ENCODE results near the gene NEBL.
"Not testable (repeated sequence)": the region's sequence is repeated elsewhere in the genome, so short reads cannot be mapped to it uniquely, and the experiment has no call there.

Gene NEBL, protein sequence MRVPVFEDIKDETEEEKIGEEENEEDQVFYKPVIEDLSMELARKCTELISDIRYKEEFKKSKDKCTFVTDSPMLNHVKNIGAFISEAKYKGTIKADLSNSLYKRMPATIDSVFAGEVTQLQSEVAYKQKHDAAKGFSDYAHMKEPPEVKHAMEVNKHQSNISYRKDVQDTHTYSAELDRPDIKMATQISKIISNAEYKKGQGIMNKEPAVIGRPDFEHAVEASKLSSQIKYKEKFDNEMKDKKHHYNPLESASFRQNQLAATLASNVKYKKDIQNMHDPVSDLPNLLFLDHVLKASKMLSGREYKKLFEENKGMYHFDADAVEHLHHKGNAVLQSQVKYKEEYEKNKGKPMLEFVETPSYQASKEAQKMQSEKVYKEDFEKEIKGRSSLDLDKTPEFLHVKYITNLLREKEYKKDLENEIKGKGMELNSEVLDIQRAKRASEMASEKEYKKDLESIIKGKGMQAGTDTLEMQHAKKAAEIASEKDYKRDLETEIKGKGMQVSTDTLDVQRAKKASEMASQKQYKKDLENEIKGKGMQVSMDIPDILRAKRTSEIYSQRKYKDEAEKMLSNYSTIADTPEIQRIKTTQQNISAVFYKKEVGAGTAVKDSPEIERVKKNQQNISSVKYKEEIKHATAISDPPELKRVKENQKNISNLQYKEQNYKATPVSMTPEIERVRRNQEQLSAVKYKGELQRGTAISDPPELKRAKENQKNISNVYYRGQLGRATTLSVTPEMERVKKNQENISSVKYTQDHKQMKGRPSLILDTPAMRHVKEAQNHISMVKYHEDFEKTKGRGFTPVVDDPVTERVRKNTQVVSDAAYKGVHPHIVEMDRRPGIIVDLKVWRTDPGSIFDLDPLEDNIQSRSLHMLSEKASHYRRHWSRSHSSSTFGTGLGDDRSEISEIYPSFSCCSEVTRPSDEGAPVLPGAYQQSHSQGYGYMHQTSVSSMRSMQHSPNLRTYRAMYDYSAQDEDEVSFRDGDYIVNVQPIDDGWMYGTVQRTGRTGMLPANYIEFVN

DNA sequence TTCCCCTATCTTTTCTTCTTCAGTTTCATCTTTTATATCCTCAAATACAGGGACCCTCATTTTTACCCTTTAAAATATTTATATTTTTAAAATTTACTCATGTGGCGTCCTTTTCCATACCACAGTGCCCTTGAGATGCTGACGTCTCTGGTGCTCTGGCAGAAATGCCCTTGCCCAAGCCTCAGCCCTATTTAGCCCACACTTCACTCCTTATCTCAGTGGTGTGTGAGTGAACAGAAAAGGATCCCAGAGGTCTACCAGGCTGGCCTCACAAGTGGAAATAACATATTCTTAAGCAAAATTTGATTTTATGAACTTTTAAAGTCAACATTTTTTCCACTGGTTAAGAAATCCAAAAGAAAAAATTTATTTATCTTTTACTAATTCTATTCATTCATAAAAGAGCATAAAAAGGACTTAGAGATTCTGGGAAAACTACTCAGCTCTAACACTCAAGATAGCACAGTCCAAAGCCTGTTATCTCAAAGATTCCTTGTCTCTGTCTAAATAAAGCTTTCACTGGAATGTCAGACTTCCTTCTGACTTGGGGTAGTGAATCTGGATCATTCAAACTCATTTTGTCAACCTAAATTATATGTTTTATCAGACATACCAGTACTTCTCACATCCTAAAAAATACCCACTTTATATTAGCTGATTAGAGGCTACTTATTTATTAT lies at the start of gene NEBL:
Gene NEBL (minus strand): TSS at position 166 of the 680 bp plus-strand sequence. CDS start 106 bp downstream, at position 60.
- DNase-seq: no peak

DNA sequence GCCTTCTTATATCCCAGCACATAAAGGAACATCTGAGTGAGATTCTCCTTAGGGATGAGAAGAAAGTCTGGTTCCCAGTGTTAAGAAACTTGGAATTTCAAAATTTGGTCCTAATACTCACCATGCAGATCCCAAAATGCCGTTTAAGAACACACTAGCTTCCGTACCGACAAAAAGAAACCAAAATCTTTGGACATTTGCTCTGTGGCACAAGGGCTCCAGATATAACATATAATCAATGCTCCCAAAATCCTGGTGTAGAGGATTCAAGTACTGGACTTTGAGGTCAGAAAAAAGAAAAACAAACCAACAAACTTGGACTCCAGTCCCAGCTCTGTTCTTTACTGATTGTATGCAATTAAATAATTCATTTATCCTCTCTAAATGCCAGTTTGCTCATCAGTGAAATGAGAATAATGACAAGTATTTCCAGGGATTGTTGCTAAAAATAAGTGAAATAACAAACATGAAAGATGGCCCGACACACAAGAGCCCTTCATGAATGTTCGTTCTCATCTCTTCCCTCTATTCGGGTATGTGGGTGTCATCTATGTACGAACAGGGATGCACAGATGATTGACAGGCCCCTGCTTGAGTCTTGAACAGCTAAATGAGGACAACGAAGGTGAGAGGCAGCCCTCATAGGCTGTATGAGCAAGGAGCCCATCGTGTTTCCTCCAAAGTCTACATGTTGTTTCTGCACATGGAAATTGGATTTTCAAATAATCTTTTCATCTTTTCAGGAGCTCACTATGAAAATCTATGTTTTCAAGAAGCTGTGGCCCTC lies 48.6 kb upstream of the NEBL start:
- no peak for DNase-seq

DNA sequence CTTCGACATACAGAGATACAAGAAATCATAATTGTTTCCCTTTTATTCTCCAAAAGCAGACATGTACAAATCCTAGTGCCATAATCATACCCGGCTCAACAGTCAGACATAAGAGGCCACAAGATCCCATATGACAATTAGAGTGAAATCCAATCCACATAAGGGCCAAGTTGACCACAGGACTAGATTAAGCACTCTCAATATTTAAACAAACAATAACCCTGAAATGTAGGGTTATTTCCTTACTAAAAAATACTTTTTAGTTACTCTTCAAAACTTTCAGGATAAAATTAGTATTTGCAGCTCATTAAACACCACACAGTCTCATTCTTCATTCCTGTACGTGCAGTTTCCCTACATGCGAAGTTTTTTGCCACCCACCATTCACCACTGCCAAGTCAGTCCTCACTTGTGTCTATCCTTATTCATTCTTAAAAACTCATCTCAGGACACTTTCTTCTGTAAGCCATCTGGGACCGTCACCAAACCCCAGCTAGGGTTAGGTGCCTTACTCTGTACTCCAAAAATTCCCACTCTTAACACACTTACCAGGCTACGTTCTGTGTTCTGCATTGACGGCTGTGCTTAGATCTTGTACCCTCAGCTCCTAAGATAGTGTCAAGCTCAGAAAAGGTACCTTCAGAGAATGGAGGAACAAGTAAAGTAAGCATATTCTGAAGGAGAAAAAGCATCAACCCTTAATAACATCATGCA lies 47.8 kb upstream of the NEBL start:
- no peak for DNase-seq

DNA sequence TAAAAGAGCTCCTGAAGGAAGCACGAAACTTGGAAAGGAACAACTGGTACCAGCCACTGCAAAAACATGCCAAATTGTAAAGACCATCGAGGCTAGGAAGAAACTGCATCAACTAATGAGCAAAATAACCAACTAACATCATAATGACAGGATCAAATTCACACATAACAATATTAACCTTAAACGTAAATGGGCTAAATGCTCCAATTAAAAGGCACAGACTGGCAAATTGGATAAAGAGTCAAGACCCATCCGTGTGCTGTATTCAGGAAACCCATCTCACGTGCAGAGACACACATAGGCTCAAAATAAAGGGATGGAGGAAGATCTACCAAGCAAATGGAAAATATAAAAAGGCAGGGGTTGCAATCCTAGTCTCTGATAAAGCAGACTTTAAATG lies 42.3 kb upstream of the NEBL start:
- DNase-seq: not testable (repeated sequence)

DNA sequence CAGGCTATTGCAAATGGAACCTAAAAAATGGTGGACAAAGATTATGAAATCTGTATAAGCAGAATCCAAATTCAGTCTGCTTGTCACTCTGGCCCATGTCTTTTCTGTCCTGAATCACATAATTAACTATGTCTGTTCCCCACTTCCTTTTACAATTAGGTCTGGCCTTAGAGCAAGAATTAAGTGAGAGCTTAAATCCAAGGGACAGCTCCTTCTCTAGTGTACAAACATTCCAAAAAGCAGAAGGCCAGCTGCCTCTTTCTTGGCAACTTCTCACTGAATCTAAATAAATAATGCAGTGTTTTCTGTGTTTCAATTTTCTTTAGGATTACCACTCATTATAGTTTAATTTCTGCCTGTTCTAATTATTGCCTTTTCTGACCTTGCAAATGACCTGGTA lies 39.3 kb upstream of the NEBL start:
- DNase-seq: no peak

DNA sequence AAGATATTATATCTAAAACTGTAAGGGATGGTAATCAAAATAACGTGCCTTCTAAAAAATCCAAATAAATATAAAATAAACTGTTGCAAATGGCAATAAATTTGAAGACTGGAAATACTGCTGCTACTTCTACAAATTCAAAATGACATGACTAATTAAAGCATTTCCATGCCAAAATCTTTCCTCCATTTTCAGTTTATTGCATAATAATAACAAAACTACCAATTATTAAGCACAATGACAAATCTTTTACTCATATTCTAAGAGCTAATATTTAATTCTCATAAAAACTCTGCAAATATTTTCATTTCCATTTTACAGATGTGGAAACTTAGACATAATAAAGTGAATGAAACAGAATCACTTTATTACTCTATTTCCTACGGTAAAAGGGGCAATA lies 38.8 kb upstream of the NEBL start:
- DNase-seq: no peak

DNA sequence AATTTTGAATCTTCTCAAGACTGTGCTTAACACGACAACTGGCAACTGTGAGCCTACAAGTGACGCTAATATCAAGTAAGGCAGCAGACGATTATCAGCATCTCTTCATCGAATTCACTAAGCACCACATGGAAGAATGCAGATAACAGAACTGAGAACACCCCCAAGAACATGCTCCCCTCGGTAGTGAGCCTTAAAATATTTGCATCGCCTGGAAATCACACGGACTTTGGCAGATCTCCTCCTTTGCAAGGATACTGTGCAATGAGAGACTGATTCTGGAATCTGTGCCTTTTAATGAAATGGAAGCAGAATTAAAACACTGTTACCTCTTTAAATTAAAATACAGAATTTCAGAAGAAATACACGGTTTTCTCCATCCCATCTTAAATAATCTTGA lies 38.2 kb upstream of the NEBL start:
- DNase-seq: no peak

DNA sequence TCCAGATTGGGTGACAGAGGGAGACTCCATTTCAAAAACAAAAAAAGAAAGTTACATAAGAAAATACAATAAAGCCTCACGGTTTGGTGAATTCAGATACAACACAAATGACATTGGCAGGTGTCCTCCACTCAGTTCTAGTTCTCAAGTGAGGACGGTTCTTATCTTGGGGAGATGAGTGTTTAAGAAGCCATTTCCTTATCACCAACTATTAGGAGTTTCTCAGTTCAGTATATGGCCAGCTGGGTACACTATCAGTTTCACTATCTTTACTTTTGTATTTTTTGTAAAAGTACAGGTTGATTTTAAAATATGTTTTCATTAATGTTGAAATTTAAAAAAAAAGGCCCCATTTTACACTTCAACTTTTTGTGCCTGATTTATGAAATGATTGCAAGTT lies 36.6 kb upstream of the NEBL start:
- no peak for DNase-seq

DNA sequence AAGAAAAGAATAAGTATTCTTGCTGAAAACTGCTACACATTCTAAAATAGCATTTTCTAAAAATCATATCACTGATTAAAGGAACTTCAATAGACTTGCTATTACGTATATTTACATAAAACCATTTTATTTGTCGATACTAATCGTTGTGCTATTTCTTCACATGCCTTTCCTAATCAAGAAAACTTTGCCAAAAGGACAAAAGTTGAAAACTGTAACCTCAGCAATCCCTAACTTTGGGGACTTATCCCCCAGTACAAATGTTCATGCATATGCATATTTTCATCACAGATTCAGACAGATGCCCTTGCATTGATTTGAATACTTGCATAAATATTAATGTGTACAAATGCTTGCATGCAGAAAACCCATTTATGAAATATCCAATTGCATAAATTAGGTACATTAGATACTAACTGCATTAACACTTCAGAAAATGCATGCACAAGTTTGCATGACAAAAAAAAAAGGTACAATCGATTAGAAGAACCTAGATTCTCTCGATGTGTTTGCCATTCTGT lies 35.6 kb upstream of the NEBL start:
- DNase-seq: no peak

DNA sequence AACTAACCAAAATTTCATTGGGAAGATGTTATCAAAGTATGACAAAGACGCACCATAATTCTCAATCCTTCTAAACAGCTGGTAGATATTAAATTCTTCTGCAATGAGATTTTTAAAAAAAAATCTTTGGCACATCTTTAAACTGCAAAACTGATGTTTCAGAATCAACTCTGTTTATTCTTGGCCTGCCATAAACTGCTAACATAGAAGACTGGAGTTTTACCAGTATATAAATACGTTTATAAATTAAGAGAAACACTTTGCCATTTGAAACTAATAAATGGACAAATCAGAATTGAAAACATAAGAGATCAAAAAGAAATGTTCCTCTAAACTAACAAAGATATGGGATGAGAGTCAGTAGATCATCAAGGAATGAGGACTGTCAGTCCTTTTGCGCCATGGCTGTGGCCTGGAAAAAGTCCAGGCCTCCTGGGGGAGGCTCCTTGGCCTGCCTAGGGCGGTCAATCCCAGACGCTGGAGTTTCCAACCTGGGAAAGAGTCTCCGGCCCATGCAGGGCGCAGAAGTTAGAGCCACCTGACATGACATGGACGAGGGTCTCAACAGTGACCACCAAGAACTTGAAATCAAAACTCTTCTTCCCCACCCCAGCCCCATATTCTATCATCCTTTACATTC lies 34.2 kb upstream of the NEBL start:
- no peak for DNase-seq

DNA sequence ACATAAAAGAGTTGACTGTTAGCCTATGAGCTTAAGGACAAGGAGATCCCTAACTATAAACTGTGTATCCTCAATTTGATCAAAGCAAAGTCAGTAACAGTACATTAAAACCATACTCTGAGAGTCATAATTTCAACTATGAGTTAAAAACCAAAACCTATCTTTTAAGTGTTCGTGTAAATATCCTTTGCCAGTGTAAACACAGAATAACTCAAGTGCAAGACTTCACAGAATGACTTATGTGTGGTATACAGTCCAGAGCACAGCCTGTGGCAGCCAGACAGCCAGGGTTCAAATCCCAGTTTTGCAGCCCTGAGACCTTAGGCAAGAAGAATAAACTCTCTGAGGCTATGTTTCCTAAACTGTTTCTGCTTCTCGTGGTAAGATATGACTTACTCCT lies 30.3 kb upstream of the NEBL start:
- DNase-seq: no peak

DNA sequence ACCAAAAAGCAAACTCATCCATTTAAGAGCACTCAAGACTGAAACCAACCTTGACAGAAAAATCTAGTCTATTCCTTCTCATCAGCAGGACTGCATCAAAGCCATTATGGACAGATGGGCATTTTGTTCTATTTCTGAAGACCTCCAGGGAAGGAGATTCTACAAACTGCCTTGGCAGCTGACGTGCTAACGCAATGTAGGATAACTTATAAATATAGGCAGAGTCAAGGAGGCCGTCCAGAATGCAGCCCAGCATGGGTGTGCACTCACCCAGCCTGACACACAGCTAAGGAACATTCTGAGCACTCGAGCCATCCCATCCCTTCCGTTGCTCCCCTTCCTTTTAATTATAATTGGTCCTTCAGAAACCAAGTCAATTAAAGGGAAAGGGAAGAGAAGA lies 25.3 kb upstream of the NEBL start:
- no peak for DNase-seq

DNA sequence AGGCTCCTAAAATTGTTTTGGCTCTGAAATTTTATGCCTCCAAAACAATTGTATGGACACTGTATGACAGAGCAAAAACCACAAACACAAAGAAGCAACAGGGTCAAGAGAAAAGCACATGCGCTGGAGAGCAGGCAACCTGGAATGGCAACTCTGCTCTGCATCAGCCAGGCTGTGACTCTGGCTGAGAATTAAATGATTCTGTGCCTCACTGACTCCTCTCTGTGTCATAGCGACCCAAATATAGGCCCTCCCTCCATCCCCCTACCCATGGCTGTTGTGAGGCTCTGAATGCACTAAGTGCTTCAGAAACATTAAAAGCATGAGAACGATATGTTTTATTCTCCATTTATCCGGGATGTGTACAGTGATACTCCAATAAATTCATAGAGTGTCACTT lies 24.9 kb upstream of the NEBL start:
- no peak for DNase-seq

DNA sequence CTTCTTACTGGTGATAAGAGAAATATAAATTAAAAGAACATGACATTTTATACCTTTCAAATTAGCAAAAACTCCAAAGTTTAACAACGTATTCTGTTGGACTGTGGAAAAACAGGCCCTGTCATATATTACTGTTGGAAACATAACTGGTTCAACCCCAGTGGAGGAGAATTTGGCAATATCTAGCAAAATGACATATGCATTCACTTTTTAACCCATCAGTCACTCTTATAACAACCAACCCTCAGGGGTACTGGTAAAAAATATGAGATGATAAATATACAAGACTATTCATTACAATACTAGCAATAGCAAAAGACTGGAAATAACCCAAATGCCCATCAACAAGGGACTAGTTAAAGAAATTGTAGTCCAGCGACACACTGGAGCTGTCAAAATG lies 22.9 kb upstream of the NEBL start:
- no peak for DNase-seq

DNA sequence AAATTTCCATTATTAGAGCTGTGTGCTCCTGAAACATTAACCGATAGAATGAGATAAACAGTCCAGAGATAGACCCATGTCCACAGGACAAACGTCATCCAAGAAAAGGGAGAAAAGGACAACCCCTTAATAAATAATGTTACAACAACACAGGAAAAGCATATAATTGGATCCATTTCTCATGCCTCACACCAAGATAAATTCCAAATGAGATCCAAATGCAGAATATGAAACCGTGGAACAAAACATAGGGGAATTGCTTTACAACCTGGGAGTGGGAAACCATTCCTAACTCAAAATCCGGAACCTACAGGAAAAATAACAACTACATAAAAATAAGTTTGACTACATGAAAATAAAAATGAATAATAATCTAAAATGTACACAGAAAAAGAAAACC lies 22.4 kb upstream of the NEBL start:
- no peak for DNase-seq

DNA sequence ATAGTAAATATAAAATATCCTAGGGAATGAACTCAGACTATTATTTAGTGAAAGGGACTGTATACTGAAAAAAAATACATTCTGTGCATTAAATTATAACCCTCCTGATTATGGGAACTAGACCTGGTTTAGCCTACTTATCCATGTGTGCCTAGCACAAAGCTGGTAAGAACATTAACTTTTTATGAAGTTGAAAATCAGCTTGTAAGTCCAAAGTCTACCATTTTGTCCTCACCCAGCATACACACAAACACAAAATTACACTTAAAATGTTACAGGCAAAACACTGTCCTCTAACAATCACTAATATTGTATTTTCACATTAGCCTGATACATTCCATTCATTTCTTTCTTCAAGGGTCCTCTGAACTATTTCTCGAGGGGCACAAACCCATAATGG lies 19.9 kb upstream of the NEBL start:
- no peak for DNase-seq

DNA sequence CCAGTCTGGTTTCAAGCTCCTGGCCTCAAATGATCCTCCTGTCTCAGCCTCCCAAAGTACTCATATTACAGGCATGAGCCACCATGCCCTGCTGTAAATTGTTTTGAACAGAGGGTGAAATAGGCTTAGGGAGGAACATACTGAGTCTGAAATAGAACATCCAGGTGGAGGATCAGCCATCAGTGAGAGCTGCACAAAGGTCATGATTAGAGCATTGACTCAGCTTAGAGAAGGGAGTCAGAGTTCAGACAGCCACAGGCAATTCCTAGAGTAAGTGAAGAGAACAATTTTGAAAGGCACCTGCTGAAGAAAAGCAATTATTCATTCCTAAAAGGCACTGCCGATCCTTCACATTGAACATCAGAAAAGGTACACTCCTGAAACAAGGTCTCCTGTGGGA lies 15.9 kb upstream of the NEBL start:
- no peak for DNase-seq

DNA sequence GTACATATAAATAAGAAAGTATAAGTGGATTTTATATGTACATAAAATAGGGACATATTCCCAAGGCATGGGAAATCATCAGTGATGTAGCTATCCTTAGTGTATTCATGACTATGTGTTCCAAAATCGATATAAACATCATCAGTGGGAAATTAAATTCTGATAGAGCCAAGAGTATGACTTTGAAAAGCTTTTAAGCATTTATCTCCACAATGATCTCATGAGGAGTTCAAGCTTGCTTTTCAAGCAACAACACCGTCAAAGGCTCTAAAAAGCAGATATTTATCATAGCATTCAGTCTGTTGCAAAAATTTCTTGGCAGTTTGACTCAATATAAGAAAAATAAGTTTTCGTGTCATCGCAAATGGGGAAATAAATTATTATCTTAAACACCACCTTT lies 14.5 kb upstream of the NEBL start:
- DNase-seq: no peak

DNA sequence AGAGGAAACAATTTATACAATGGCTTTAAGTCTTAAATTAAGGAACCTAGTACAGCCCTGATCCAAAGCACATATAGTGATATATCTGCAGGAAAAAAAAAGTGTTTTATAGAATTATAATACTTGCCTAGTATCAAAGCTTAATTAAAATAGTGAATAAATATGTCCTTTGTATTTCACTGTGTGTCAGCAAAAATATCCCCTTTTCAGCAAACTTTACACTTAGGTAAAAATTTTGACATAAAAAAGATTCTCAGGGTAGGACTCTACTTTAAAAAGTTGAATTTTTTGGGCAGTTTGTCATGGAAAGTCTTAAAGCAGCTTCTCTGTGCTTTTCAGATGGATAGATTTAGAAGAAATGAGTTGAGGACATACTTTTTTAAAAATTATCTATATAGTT lies 12.7 kb upstream of the NEBL start:
- DNase-seq: no peak

DNA sequence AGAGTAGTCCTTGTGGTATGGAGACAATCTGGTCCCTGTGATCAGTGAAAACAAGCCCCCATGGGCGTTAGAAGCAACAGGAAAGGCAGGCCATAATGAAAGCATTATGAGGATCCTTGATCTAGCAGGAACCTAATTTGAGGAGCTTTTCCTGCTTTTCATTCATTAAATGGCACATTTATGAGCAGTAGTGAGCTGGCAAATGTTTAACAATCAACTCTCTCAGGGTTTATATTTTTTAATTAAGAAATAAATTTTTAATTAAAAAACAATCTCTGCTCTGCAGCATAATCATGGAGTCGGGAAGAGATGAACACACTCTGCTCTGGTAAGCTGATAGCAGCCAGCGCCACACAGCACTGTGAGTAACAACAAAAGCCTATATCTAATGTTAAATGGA lies 11.3 kb upstream of the NEBL start:
- no peak for DNase-seq

All from activated T-cell treated with anti-CD3 and anti-CD28 coated beads, Interleukin-2, amount 50 U/mL, for 1 hour (primary cell).